Articular chondrocyte of knee joint (primary cell): ENCODE measurements around the gene MTMR6. TPM values are rescaled to one million over a fixed set of nuclear protein-coding genes. Genes with fewer than 3 reads are reported as not detected.

ENCODE experiments used
- total RNA-seq: library from RNA; depleted of rRNA; stranded (reverse); fragments of >200 nt; gene quantifications from 2 replicates; pipeline ENCODE4 v1.2.3, GENCODE V29; 2012

The MTMR6 gene
- 32.9 and 33.1 TPM in 2 replicates for total RNA-seq

DNA sequence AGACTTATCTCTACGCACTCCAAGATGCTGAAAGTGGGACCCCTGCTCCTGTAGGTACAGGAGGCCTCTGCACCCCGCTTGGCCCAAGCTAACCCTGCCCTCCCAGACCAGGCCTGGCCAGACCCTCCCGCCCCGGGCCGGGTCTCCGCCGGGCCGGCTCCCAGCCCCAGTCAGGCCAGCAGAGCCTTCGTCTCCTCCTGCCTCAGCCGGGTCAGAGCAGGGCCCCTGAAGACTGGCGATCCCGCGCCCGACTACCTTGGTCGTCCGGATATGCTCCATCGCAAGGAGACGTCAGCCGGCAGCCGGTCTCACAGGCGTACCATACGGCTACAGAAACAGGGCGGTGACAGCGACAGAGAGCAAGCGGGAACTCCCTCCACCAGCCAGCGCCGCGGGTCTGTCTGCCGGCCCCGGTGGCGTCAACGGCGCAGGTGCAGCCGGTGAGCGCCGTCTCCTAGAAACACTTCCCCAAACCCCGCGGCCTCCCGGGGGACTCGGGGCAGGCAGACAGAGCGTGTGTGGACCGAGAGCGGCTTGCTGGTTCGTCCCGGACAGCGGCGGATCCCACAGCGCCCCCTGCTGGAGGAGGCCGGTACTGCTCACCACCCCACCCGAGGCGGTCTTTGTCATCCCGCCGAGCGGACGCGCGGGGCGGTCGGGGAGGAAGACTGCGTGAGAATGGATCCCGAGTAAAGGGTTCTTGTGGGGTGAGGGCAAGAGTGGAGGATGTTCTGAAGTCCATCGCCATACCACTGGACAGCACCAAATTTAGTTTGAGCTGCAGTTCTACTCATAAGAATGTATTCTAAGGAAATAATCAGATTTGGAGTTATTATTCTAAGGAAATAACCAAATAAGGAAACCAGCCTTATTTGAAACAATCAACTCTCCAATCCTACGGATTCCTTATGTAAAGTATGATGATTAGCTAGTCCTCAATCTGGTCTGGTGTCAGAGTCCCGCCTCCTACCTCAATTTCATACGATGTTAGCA lies at the start of gene MTMR6:
Gene MTMR6, minus strand, starts transcription at position 520 of the 993 bp plus-strand sequence. Its CDS starts 241 bp downstream, at position 279.

DNA sequence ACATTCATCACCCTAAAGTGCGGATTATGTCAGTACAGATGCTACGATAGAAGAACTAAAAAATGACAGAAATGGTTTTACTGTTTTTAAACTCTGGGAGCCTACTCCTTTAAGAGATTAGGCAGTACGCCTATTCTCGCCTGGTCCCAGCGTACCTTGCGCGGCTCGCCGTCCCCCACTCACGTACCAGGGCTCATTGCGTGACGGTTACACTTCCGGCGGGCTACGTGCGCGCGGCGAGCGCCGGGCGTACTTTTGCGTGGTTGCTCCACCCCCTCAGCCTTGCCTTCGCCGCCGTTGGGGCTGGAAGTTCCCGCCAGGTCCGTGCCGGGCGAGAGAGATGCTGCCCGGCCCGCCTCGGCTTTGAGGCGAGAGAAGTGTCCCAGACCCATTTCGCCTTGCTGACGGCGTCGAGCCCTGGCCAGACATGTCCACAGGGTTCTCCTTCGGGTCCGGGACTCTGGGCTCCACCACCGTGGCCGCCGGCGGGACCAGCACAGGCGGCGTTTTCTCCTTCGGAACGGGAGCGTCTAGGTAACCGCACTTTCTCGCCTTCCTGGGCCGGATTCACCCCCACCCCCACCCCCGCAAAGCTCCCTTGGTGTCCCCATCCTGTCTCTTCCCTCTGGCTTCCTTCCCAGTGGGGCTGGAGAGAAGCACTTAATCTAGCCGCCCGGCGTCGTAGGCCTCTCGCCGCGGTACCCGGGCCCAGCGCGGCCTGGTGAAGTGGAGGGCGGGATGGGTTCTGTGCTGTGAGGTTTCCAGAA lies 14.2 kb upstream of the MTMR6 start, which contains the start of gene NUP58:
Gene NUP58, plus strand, starts transcription at position 279 of the 767 bp plus-strand sequence. Its CDS starts 149 bp downstream, at position 428.

Other genes with a start within 250 kb of the MTMR6 start
- 0.39 and 0.43 TPM in 2 replicates for gene PABPC3, start 191.4 kb downstream of the MTMR6 start, total RNA-seq
- gene AMER2, start 115.2 kb downstream of the MTMR6 start, total RNA-seq: not detected in 2 replicates
- 51.8 and 52.5 TPM in 2 replicates for gene NUP58, start 14.1 kb upstream of the MTMR6 start, total RNA-seq
- 0.11 and 0.13 TPM in 2 replicates for gene ATP8A2, start 84.5 kb upstream of the MTMR6 start, total RNA-seq